GM15510 (cell line): ENCODE measurements around the gene ACTBL2.

Experiments
- POLR2A ChIP-seq: IDR thresholded peaks from 3 replicates; pipeline ENCODE4 v1.6.1; 2011; ENCODE audit warnings: borderline replicate concordance; ENCODE audit not compliant: insufficient read length; ENCODE audit errors: extremely low read depth

The ACTBL2 gene

GRCh38 chr5:57437976-57438805 is 44.4 kb downstream of the ACTBL2 start:
- no peak for TF ChIP-seq POLR2A

- no peak for TF ChIP-seq POLR2A
Observed at GRCh38 chr5:57436586-57436985, 46.0 kb downstream of the ACTBL2 start.

DNA sequence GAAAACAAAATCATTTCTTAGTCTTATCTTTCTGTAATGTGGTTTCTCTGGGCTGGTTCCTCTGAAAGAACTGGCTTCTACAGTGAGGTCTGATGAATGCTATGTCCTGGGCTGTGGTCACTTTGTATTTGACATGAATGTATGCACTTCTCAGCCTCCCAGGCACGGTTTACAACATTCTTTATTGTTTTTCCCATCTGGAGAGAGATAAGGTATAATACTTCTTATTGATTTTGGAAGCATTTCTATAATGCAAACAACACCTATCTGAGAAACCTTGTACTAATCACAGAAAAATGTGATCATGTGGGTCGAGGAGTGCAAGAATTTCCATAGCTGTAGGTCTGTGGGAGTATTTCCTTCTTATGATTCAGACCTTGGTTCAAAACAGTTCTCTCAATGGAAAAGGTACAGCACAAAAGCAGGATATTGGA is 46.9 kb downstream of the ACTBL2 start:
- TF ChIP-seq POLR2A: no peak

- no peak for TF ChIP-seq POLR2A
Observed at GRCh38 chr5:57434683-57435082, 47.9 kb downstream of the ACTBL2 start.

GRCh38 chr5:57434227-57434640 is 48.4 kb downstream of the ACTBL2 start:
- no peak for TF ChIP-seq POLR2A

- no peak for TF ChIP-seq POLR2A
Observed at GRCh38 chr5:57432876-57433275, 49.7 kb downstream of the ACTBL2 start.

DNA sequence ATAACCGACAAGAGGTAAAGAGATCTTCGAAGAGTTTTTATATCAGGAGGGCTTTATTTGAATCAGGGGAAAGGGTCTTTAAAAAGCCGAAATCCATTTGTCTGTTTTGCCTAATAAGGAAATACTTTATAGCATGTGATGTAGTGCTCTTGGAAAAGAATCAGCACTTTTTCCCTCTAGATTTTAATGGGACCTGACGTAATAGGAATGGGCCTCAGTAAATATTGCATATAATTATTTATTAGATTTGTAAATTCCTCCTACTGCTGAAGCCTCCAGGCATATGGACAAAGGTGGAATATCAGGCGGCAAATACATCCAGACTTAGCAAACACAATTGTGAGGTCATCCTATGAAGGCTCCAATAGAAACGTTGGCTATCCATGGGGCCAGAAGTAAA is 50.9 kb downstream of the ACTBL2 start:
- no peak for TF ChIP-seq POLR2A
